ENCODE measurements around the gene PPP2R2D. TPM values are rescaled to one million over a fixed set of nuclear protein-coding genes. Genes with fewer than 3 reads are reported as not detected.

Gene PPP2R2D
- total RNA-seq, 1 experiment from 2014 or later: 33.2 TPM

- no peak for TF ChIP-seq ZNF317 (CRISPR knock-in tag; IDR thresholded peaks at IDR 0.05; ENCODE audit: borderline replicate concordance, low read depth)
- 0 out of 2 replicates have a peak, but pooled peaks have one; percentile 36 for TF ChIP-seq SP1 (CRISPR knock-in tag; conservative IDR thresholded peaks at IDR 0.05)
- TF ChIP-seq ZBTB21 (CRISPR knock-in tag; IDR thresholded peaks at IDR 0.05; ENCODE audit: borderline replicate concordance): 0 out of 2 replicates have a peak, but pooled peaks have one; percentile 31
- TF ChIP-seq ZNF263 (CRISPR knock-in tag; IDR thresholded peaks at IDR 0.05; ENCODE audit: low read depth): no peak
- TF ChIP-seq CREM (CRISPR knock-in tag; IDR thresholded peaks at IDR 0.05): no peak
- TF ChIP-seq USF2 (CRISPR knock-in tag; IDR thresholded peaks at IDR 0.05): peak; percentile 73
- no peak for TF ChIP-seq ZMAT4 (CRISPR knock-in tag; IDR thresholded peaks at IDR 0.05)
- peak; percentile 35; the same call in 1 of the 2 replicates for TF ChIP-seq FOXP1 (CRISPR knock-in tag; IDR thresholded peaks at IDR 0.05; ENCODE audit: borderline replicate concordance)
- TF ChIP-seq IRF2 (CRISPR knock-in tag; IDR thresholded peaks at IDR 0.05; ENCODE audit: borderline replicate concordance, low read depth): no peak
- no peak for TF ChIP-seq ATF6 (CRISPR knock-in tag; IDR thresholded peaks at IDR 0.05)
- no peak for TF ChIP-seq FOXP4 (CRISPR knock-in tag; IDR thresholded peaks at IDR 0.05)
- TF ChIP-seq OVOL2 (CRISPR knock-in tag; IDR thresholded peaks at IDR 0.05; ENCODE audit: borderline replicate concordance): no peak
- no peak for TF ChIP-seq ATF2 (CRISPR knock-in tag; IDR thresholded peaks at IDR 0.05; ENCODE audit: borderline replicate concordance, low read depth)
- TF ChIP-seq SMAD3 (CRISPR knock-in tag; IDR thresholded peaks at IDR 0.05; ENCODE audit: borderline replicate concordance): no peak
- peak; percentile 47; the same call in 1 of the 2 replicates for TF ChIP-seq USF1 (CRISPR knock-in tag; IDR thresholded peaks at IDR 0.05)
- TF ChIP-seq NFYB (CRISPR knock-in tag; conservative IDR thresholded peaks at IDR 0.05; ENCODE audit: low read depth): peak; percentile 29; the same call in 1 of the 2 replicates
- no peak for TF ChIP-seq GRHL2 (CRISPR knock-in tag; IDR thresholded peaks at IDR 0.05; ENCODE audit: insufficient replicate concordance, severe bottlenecking)
- no peak for TF ChIP-seq NR3C1 (CRISPR knock-in tag; conservative IDR thresholded peaks at IDR 0.05; ENCODE audit: low read depth)
- TF ChIP-seq RELA (CRISPR knock-in tag; IDR thresholded peaks at IDR 0.05; ENCODE audit: borderline replicate concordance): no peak
- TF ChIP-seq HMGA2 (CRISPR knock-in tag; IDR thresholded peaks at IDR 0.05): no peak
- H3K27ac Mint-ChIP-seq: peak overlapping the region; percentile 72
- H3K27me3 Mint-ChIP-seq (ENCODE audit: low read depth): no peaks in the 10 kb centered on the region
- peak; percentile 75 for ATAC-seq
- H3K9me3 Mint-ChIP-seq: peaks cover 14% of the 10 kb centered on the region
- H3K4me1 Mint-ChIP-seq: peaks cover 75% of the 10 kb centered on the region
- peaks cover 15% of the 10 kb centered on the region for H3K36me3 Mint-ChIP-seq
- no peak overlapping the region for H3K4me3 Mint-ChIP-seq
- ChIA-PET CTCF (interaction anchor here (0.6 to 6.7 kb wide), 12 partner anchors 9 to 1350 kb away, joined by 3 to 112 read pairs (median 3); partner anchors contain the start of gene BNIP3), POLR2A (no interaction called here)
- DNase-seq (ENCODE audit: low spot score): peak; percentile 46
These were observed 100.6 kb downstream of the PPP2R2D start for GRCh38 chr10:132001238-132001972.

All from WTC11 (cell line).